MCF 10A (cell line): Measurements from ENCODE around the gene ADAMTS18. TPM values are rescaled to one million over a fixed set of nuclear protein-coding genes. Genes with fewer than 3 reads are reported as not detected.

Experiments used
- BruUV-seq: library from RNA; stranded (reverse); fragments of 400-500 nt; replicated peaks from 2 replicates; lab custom pipeline; 2021; lab: Mats Ljungman, UMichigan
- CTCF ChIA-PET: fragments of 300-600 bp; sonication (Branson Sonifier 250); formaldehyde crosslinking; extraction: SDS; loops from one replicate; lab custom pipeline; 2021; ENCODE audit warnings: antibody characterized with exemption, inconsistent platforms; lab: Yijun Ruan, JAX
- POLR2A ChIA-PET: fragments of 300-600, 350-650 bp; sonication (Branson Sonifier 250); formaldehyde crosslinking; extraction: SDS; loops from one replicate; lab custom pipeline; 2020; ENCODE audit warnings: antibody characterized with exemption, inconsistent platforms; lab: Yijun Ruan, JAX
- DNase-seq: peaks from one replicate; pipeline ENCODE4 v3.0.0-alpha.2; 2018; ENCODE audit not compliant: unreplicated experiment
- H3K27ac Mint-ChIP-seq: one replicate; pipeline ENCODE4 v1.8.0; 2022; ENCODE audit warnings: mild to moderate bottlenecking, low read depth, mixed read lengths; ENCODE audit not compliant: unreplicated experiment
- H3K27me3 Mint-ChIP-seq: one replicate; pipeline ENCODE4 v1.8.0; 2022; ENCODE audit warnings: mixed read lengths; ENCODE audit not compliant: insufficient read depth, unreplicated experiment
- H3K36me3 Mint-ChIP-seq: one replicate; pipeline ENCODE4 v1.8.0; 2022; ENCODE audit warnings: mild to moderate bottlenecking, moderate library complexity, mixed read lengths; ENCODE audit not compliant: insufficient read depth, unreplicated experiment
- H3K4me1 Mint-ChIP-seq: one replicate; pipeline ENCODE4 v1.8.0; 2022; ENCODE audit warnings: mixed read lengths; ENCODE audit not compliant: insufficient read depth, unreplicated experiment
- H3K4me3 Mint-ChIP-seq: one replicate; pipeline ENCODE4 v1.8.0; 2022; ENCODE audit warnings: mild to moderate bottlenecking, moderate library complexity, mixed read lengths; ENCODE audit not compliant: unreplicated experiment
- H3K9me3 Mint-ChIP-seq: one replicate; pipeline ENCODE4 v1.8.0; 2022; ENCODE audit warnings: mixed read lengths; ENCODE audit not compliant: unreplicated experiment
- CTCF ChIP-seq: fragments of 200-600 bp; IDR thresholded peaks from one replicate; pipeline ENCODE4 v1.8.0; 2022; ENCODE audit warnings: antibody characterized with exemption, mild to moderate bottlenecking; ENCODE audit not compliant: unreplicated experiment
- intact Hi-C: fragments of 100-400 bp; cut with micrococcal nuclease; formaldehyde crosslinking; loops from 2 replicates; pipeline ENCODE4 v1.14.1; 2022
- total RNA-seq: library from RNA; stranded (reverse); gene quantifications from 2 replicates; pipeline ENCODE4 v1.2.3, GENCODE V29; 2022

Gene ADAMTS18
- total RNA-seq, 1 experiment from 2014 or later = not detected

- no peaks in the 10 kb centered on the region for H3K9me3 Mint-ChIP-seq
- DNase-seq = no peak
- H3K27me3 Mint-ChIP-seq = no peaks in the 10 kb centered on the region
- no peak for TF ChIP-seq CTCF
- no peak overlapping the region for H3K27ac Mint-ChIP-seq
- intact Hi-C loops = no loop called here
- no peak overlapping the region for H3K4me3 Mint-ChIP-seq
- ChIA-PET POLR2A (interaction anchor here (0.7 kb wide), 1 partner anchor 355 kb away, joined by 3 read pairs; no protein-coding TSS in a partner anchor), CTCF (interaction anchor here (0.5 kb wide), 1 partner anchor 13 kb away, joined by 5 read pairs; no protein-coding TSS in a partner anchor)
- BruUV-seq = no TSS peak
- no peaks in the 10 kb centered on the region for H3K36me3 Mint-ChIP-seq
- H3K4me1 Mint-ChIP-seq = peaks cover 15% of the 10 kb centered on the region
Observed at GRCh38 chr16:77302674-77303073, 132.2 kb downstream of the ADAMTS18 start.

- POLR2A ChIA-PET = interaction anchor here (0.7 kb wide), 1 partner anchor 356 kb away, joined by 3 read pairs; no protein-coding TSS in a partner anchor
Observed at GRCh38 chr16:77302249-77302648, 132.6 kb downstream of the ADAMTS18 start.

GRCh38 chr16:77300256-77300655 lies 134.6 kb downstream of the ADAMTS18 start:
- H3K36me3 Mint-ChIP-seq = no peaks in the 10 kb centered on the region
- POLR2A ChIA-PET = interaction anchor here (0.6 kb wide), 1 partner anchor 606 kb away, joined by 3 read pairs; no protein-coding TSS in a partner anchor
- H3K4me3 Mint-ChIP-seq = no peak overlapping the region
- no peak overlapping the region for H3K27ac Mint-ChIP-seq
- CTCF ChIA-PET = no interaction called here
- intact Hi-C loops = no loop called here
- TF ChIP-seq CTCF = no peak
- H3K9me3 Mint-ChIP-seq = no peaks in the 10 kb centered on the region
- peaks cover 16% of the 10 kb centered on the region for H3K4me1 Mint-ChIP-seq
- no peak for DNase-seq
- BruUV-seq = no TSS peak
- no peaks in the 10 kb centered on the region for H3K27me3 Mint-ChIP-seq

More at GRCh38 chr16:77302249-77302648, 132.6 kb downstream of the ADAMTS18 start:
- no peaks in the 10 kb centered on the region for H3K27me3 Mint-ChIP-seq
- intact Hi-C loops = no loop called here
- no peak overlapping the region for H3K27ac Mint-ChIP-seq
- CTCF ChIA-PET = interaction anchor here (0.5 kb wide), 1 partner anchor 14 kb away, joined by 5 read pairs; no protein-coding TSS in a partner anchor
- H3K4me3 Mint-ChIP-seq = no peak overlapping the region
- BruUV-seq = no TSS peak
- H3K4me1 Mint-ChIP-seq = peaks cover 12% of the 10 kb centered on the region
- H3K9me3 Mint-ChIP-seq = no peaks in the 10 kb centered on the region
- H3K36me3 Mint-ChIP-seq = no peaks in the 10 kb centered on the region
- DNase-seq = no peak
- TF ChIP-seq CTCF = no peak

GRCh38 chr16:77299395-77299794 lies 135.4 kb downstream of the ADAMTS18 start:
- H3K36me3 Mint-ChIP-seq = no peaks in the 10 kb centered on the region
- H3K27ac Mint-ChIP-seq = peak overlapping the region; percentile 90
- no TSS peak for BruUV-seq
- POLR2A ChIA-PET = no interaction called here
- CTCF ChIA-PET = interaction anchor here (0.6 kb wide), 1 partner anchor 9 kb away, joined by 3 read pairs; no protein-coding TSS in a partner anchor
- no peaks in the 10 kb centered on the region for H3K27me3 Mint-ChIP-seq
- H3K4me1 Mint-ChIP-seq = peaks cover 18% of the 10 kb centered on the region
- DNase-seq = no peak
- no peaks in the 10 kb centered on the region for H3K9me3 Mint-ChIP-seq
- intact Hi-C loops = no loop called here
- no peak for TF ChIP-seq CTCF
- no peak overlapping the region for H3K4me3 Mint-ChIP-seq
